NCI-H1048 (cell line): ENCODE data around the gene LEMD2.

Experiments
- DNase-seq: peaks from one replicate; lab custom pipeline; 2025; lab: John Stamatoyannopoulos, UW

LEMD2 gene

DNA sequence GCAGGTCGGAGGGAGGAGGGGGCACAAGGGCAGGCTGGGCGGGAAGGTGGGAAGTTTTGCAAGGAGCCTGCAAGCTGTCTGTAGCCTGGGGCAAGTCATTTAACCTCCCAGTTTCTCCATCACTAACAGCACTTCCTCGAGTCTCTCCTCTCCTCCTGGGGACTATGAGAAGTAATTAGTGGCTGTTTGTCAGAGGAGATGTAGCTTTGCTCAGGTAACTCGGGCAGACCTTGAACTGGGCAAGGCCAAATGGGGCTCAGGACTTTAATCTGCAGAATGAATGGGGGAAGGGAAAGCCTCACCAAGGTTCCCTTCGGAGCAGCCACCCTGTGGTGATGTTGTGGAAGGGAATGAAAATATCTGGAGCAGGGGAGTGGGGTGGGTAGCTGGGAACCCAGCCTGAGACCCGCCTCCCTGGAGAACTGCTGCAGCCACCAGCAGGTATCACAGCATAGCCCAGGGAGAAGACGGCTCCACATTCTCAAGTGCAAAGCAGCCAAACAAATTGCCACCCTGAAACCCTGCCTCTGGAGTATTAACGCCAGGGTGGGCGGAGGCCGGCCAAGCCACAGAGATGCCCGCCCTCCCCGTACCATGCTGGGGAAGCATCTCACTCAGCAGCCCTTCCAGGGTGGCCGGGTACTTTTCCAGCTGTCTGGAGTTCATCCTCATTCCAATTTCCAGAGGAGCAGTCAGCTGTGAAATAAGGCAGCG, 6.1 kb upstream of the LEMD2 start:
- DNase-seq: no peak

DNA sequence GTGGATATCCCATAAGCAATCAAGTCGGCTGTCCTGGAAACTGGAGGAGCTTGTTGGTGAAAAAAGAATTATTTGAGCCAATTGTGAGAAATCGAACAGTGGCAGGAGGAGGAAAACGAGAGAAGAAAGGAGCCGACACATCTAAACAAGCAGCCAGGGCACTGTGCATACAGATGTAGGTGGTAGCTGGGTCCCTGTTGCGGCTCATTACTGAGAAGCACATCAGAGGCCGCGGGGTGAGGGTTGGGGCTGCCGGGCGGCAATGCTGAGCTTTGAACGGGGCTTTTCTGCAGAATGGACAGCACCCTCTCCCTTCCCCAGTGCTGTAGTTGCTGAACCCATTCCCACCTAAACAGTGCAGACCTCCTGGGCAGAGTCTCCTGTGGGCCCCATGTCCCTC, 4.1 kb upstream of the LEMD2 start:
- DNase-seq: no peak

DNA sequence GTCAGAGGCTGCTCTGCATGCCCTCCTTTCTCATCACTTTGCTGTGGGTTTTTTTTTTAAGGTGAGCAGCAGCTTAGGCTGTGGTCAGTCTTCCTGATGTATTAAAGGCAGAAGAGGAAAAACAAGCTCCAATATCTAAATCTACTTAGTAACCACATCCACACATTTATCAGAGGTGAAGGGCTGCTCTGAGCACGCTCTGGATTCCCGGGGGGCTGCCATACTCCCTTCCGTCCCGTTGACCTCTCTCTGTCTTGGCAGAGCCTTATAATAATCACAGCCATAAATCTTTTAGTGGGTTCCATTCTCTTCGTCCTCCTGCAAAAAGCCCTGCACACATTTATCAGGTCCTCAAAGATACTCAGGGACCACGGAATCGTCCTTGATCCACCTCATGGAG, 2.7 kb upstream of the LEMD2 start:
- no peak for DNase-seq

DNA sequence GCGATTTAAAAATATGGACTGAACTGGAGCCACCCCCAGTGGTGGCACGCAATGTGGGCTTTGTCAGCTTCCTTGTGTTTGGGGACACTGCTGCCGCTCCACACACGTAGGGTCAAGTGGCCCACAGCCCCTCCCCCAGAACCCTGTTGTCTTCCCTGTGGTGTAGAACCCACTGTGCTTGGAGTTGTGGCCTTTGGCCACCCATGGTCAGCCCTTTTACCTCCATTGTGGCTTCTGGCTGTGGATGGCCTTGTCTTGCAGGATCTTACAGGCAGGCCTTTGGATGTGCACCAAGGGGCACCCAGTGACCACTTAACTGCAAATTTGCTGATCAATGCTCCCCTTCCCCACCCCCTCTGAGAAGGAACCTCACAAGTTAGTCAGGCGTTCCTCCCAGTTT, 2.0 kb upstream of the LEMD2 start:
- no peak for DNase-seq

DNA sequence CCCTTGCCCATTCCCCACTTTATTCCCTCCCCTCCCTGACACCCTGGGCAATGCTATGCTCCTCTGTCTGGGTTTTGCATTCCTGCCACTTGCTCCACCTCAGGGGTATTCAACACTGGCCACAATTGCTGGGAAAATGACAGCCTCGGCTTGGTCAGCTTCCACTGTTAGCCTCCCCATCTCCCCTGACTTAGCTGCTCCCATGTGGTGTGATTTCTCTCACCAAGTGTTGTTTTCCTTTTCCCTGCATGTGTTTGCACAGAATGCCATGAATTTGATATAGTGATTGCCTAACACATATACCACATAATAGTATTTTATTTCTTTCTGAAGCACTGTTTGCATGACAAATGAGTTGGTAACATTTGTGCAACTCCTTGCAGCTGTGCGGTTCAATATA, 1.4 kb upstream of the LEMD2 start:
- no peak for DNase-seq

DNA sequence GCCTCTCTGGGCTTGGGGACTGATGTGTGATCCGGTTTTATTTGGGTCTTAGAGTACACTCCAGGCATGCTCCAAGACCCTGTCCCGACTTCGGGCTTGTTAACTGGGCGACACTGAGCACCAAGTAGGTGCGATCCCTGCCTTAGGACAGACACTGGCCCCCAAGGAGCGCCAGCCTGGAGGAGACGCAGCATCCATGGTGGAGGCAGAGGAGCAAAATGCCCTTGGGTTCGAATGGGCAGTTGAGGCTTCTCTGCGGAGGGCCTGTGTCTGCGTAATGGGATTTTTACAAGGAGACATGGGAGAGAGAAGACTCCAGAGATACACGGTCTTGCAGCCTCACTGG, 593 bp upstream of the LEMD2 start:
- DNase-seq: no peak

DNA sequence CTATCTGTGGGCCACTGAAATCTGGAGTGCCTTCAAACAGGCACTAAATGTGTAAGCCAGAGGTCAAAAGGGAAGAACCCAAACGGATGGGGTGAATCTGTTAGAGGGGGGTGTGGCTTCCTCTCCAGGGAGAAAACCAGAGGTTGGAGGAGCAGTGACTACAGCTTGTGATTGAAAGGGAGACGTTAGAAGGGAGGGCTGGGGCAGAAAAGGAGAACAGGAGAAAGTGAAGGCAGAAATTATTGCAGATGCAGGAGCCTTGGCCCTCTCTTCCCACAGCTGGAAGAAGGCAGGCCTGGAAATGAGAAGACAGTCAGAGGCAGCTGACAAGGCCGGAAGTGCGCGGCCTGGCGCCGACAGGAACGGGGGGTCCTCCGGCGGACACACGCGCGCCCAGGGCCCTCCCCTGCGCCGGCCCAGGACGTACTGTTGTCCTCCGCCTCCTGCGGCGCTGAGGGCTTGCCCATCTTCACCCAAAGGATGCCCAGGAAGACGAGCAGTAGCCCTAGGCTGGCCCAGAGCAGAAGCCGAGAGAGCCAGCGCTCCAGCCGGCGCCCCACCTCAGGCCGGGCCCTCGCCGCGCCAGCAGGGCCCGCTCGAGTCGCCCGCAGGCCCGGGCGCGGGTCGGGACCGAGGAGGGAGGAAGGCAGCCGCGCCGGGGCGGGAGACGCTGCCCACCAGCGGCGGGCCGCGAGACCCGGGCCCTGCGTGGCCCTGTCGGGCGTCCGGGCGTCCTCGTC, 806 bp downstream of the LEMD2 start:
- DNase-seq: no peak

DNA sequence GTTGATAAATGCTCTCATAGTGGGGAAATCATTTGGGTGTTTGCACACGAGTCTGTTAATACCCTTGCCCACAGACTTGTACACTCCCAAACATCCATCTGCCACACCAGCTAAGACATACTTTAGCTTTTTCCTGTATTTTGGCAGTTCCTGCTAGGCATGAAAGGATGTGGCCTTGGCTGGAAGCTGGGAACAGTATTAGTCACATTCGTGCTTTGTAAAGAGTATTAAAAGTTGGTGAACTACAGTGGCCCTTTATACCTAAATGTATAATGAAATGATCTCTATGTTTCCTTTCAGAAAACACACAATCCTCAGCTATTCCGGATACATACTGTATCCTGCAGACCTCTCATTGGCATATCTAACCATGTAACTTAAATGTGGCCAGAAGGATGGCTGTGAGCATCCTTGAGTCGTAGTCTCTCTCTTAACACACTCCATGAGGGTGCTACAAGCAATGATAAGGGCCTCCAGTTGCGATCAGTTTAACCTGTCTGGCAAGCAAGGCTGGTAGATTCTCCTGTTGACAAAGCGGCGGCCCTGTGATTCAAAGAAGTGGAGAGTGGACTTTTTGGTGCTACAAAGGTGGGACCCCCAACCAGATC, 1.5 kb downstream of the LEMD2 start:
- no peak for DNase-seq

DNA sequence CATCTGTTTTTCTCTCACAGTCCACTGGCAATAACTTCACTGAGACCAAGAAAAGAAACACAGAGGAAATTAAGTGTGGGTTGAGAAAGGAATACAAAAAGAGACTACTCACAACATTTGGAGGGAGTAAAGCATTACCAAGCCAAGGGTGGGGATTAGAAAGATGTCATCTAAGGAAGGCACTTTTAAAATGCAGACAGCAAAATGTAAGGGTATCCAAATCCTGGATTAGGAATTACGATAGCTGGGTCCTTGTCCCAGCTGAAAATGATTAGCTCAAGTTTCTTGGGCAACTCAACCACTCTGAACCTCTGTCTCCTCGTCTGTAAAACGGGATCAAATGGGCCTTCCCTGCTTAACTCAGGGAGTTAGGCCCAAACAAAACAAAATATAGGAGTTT, 2.2 kb downstream of the LEMD2 start:
- DNase-seq: no peak

DNA sequence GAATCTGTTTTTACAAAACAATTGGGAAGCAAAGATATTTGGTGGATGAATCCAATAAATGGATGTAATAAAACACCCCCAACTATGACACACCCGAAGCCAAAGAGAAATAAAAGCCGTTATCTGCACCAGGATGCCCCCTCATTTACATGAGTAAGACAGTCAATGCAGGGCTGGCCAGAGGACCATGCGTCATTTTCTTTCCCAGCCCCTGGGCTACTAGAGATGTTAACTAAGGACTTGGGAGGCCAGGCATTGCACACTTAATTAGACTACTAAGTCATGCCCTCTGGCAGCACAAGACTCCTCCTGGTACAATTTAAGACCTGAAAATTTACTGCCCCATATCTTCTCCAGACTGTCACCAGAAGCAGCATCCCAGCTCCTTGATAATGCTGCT, 3.2 kb downstream of the LEMD2 start:
- no peak for DNase-seq

DNA sequence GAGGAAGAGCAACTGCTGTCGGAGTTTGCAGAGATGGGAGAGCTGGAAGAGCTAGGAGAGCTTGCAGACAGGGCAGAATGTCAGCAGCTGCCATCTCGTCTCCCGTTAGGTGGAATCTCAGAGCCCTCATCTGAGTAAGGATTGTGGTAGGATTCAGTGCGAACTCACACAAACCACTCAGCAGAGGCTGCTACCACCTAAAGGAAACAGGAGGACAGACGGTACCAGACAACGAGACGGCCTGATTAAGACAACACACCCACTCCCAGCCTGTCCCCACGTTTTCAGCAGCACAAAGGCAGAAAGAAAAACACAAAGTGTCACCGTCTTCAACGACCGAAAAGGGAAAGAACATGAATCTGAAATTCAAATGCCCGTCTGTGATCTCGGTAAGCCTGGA, 4.1 kb downstream of the LEMD2 start:
- no peak for DNase-seq

DNA sequence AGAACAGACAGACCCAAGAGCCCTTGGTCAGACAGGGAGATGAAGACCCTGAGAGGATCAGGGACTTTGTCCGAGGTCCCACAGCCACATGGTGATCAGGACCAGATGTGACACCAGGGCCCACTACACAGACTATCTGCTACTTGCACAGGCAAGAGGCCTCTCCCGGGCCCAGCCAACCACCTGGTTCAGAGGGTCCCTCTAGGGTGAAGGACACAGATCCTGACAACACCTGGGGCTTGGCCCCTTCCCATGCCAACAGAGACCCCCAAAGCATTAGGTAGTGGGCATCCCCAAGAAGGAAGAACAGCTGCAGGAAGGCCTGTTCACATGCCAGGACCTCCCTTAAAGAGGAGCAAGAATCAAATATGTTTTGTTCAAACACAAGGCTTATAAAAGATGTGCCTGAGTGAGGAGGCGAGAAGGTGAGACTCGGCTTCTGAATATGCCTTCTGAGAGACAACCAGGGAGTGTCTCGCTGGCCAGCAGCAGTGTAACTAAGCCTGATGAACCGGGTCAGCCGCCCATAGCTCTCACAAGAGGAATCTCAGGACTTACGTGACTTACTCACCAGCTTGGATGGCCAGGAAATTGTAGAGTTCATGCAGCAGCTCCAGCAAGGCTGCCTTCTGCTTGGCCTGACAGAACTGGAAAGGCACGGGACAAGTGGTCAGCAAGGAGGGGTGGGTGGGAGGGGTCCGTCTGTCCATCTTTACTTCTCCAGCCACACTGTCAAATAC, 5.0 kb downstream of the LEMD2 start:
- no peak for DNase-seq

DNA sequence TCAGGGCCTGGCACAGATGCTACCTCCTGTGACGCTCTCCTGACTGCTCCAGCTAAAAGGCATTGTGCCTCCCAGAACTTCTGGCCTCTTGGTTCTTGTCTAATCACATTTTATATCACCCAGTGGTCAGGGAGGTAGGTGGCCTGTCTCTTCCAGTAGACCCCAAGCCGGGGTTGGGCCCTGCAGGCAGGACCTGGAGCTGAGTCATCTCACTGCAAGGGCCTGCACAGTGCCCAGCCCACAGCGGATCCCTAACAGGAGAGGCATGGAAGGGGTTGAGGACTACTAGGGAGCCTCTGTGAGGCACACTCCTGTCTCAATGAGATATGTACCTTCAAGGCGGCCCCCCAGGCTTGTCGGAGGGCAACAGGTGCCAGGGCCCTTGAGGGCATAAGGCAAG, 6.4 kb downstream of the LEMD2 start:
- DNase-seq: no peak

DNA sequence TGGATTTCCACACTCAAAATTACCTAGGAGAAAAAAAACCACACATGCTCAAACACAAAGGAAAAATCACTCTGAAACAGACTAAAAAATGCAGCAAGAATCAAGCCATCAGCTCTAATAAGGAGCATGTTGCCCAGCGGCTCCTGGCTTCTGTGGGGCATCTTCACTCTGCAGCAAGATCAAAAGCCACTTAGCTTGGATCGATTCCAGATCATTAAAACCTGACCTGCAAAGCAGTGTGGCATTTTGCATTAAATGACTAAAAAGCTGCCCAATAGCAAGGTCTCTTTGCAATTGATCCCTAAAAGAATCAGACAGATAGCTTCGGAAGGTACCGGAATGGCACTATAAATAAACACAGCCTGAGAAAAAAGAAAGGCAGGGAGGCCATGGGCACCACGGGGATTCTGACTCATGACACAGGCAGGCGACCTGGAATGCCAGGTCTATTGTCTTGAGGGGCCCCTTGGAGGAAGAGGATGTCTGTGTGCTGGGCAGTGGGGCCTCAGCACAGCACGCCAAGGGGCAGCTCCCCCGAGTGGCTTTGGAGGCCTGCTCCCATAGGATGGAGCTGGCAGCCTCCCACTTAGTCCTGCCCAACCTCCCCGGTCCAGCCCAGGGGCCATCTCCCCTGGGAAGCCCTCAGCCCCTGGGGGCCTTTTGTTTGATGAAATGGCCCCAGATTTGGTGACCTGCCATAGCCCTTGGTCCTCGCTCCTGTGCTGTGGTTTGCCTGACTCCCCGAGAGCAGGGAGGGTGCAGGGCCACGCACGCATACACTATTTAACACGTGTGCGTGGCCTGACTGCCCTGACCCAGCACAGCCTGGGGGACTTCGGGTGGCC, 7.6 kb downstream of the LEMD2 start:
- no peak for DNase-seq

DNA sequence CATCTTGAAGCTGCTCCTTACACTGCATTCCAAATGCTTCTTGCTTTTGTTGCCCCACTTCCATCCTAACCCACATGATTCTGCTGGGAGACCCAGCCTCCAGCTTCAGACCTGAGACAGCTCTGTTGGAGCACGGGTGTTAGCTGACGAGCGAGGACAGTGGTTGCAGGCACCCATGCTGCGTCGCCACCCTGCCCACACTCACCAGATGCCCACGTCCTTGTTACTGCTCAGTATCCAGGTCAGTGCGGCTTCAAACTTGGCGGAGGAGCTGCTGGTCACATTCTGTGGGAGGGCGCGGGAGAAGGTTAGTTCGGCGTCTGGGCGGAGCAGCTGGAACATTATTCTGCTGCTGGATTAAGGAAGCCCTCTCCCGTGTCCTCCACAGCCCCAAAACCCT, 9.0 kb downstream of the LEMD2 start:
- DNase-seq: no peak

DNA sequence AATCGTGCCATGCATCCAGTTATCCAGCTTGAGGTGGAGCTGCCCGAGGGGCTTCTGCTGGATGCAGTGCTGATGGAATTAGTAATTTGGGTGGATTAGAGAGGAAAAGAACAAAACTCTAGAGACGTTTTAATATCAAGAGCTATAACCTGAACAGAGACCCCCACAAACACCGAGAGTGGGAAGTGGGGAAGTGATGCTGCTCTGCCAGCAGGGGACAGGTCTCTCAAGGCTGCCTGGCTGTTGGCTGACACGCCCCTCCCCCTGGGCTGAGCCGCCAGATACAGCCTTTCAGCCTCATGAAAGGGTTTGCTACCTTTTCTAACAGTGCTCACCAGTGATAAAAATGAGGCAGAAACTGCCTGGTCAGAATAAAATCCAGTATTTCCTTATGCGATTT, 9.6 kb downstream of the LEMD2 start:
- no peak for DNase-seq

DNA sequence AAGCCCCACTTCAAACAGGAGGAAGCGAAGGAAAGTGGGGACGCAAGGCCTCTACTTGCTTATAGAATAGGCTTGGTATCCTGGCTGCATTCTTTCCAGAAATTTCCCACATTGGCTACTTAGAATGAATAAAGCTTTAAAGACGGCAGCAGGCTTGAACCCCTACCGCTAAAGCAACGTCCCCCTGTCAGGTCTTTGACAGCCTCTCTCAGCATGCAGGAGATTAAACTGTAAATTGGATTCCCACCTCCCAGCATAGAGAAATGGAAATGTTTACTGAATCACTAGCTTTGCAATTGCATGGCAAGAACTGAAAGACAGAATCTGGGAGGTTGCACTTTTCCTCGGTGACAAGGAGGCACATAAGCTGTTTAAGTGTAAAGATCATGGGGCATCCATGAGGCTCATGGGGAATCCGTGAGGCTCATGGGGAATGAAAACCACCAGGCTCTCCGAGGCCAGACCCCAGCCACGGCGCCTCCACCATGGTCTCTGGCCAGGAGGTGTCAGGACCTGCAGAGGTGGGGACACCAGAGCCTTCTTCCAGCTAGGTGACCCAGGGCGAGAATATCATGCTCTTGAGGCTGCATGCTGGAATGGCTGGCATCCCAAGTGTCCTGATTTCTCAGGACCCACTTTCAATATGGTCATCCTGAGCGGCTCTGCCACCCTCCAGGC, 10.3 kb downstream of the LEMD2 start:
- DNase-seq: no peak

DNA sequence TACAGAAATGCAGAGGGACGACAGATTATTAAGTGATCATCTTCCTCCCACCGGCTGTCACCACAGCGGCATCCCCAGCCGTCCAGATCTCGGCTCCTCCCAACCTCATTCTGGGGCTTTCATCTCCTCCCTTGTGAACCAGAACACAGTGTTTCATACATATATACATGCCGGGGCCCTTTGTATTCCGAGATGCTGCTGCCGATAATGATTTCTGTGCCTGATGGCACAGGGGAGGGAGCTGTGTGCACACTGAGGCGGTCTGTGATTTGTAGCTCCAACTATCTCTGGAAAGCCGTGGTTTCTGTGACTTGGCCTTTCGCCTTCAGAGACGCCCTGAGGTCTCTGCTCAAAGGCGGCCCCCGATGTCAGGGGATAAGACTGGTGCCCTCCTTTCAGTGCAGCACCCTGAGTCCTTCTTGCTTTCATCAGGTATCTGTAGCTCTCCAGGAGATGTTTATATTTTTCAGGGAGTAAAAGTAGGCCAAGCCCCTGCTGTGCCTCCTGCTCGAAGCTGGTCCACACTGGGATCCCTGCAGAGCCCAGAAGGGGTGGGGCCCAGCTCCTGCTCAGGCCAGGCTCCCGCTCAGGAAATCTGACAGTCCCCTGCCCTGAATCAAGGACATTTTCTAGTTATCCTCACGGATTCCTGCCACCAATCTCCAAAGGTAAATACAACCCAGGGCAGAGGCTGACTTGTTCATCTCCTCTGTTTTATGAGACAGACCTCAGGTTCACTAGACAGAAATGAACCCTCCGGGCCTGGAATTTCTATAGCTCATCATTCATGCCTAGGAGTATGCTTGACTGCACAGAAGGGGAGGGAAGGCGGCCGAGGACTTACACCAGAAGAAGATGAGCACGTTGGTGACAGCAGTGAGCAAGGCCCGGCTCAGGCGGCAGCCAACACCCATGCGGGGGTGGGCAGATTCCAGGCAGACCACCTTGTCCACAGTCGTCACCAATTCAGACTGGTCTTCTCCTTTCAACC, 11.2 kb downstream of the LEMD2 start:
- DNase-seq: no peak

DNA sequence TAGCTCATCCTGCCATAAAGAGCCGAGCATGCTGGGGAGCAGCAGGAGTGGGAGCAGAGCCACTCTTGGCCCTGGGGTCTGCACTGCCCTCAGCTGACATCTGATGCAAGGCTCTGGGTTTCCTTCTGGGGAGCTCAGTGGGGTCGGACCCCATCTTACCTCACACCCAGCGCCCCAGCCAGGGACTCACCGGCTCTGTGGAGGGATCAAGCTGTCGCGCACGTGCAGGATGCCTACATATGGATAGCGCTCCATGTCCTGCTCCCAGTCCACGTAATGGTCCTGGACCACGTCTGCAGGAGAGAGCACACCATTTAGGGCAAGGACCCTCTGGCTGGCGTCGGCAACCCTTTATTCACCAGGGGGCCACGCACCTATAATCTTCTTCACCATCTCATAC, 12.2 kb downstream of the LEMD2 start:
- no peak for DNase-seq

DNA sequence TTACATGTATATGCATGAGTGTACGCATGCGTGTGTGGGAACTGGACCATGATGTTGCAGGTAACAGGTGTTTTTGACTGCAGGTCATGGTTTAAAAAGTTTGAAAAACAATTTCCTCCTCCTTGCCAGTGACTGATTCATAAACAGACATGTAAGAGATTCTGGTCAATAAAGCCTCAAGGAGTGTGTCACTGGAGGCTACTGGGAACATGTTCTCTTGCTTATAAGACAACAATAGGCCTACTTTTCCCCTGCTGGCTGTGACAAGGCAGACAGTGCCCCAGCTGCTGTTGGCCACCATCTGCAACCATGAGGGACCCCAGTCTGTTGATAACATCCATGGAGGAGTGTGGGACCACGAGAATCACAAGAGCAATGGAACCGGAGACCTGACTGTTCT, 12.7 kb downstream of the LEMD2 start:
- no peak for DNase-seq
